Brain microvascular endothelial cell (primary cell): ENCODE results near the gene SSH2.

Source experiments
- DNase-seq: peaks from one replicate; pipeline ENCODE4 v3.0.0-alpha.2; 2020
- H3K27ac ChIP-seq: fragments of 250-450 bp; sonication (Bioruptor Pico); 2 replicates; pipeline ENCODE4 v1.5.1; 2020; ENCODE audit warnings: mild to moderate bottlenecking, moderate library complexity
- H3K27me3 ChIP-seq: fragments of 250-450 bp; sonication (Bioruptor Pico); replicated peaks from 2 replicates; pipeline ENCODE4 v1.5.1; 2020; ENCODE audit warnings: mild to moderate bottlenecking
- H3K36me3 ChIP-seq: fragments of 250-450 bp; sonication (Bioruptor Pico); replicated peaks from 2 replicates; pipeline ENCODE4 v1.5.1; 2020; ENCODE audit warnings: mild to moderate bottlenecking
- H3K4me3 ChIP-seq: 2 replicates; pipeline ENCODE4 v1.5.1; 2011; ENCODE audit warnings: low read depth, mild to moderate bottlenecking, control low read depth, low read length, moderate library complexity
- CTCF ChIP-seq: IDR thresholded peaks from 2 replicates; pipeline ENCODE4 v1.5.1; 2011; ENCODE audit warnings: low read depth, mild to moderate bottlenecking, moderate library complexity, low read length, control low read depth, inconsistent platforms; ENCODE audit errors: missing control alignments
- in situ Hi-C: cut with HindIII; loops from 2 replicates; pipeline ENCODE4 v1.10.0; 2017; ENCODE audit warnings: low sequenced_read_pairs, low pct_ligation_motif_present

The SSH2 gene

GRCh38 chr17:29617125-29617480 is 312.9 kb downstream of the SSH2 start:
- peak; percentile 87 for TF ChIP-seq CTCF
- Histone ChIP-seq H3K27ac (no peak overlapping the region), H3K27me3 (no peaks in the 10 kb centered on the region)

GRCh38 chr17:29616300-29617048 is 313.6 kb downstream of the SSH2 start:
- Histone ChIP-seq H3K4me3 (peak overlapping the region; percentile 40), H3K36me3 (no peaks in the 10 kb centered on the region), H3K27ac (no peak overlapping the region), H3K27me3 (no peaks in the 10 kb centered on the region)
- DNase-seq = no peak
- TF ChIP-seq CTCF = no peak
- in situ Hi-C loops = no loop called here

More at GRCh38 chr17:29617125-29617480, 312.9 kb downstream of the SSH2 start:
- in situ Hi-C loops = no loop called here
- peak overlapping the region; percentile 36 for H3K4me3 ChIP-seq
- no peaks in the 10 kb centered on the region for H3K36me3 ChIP-seq
- DNase-seq = peak; percentile 60

GRCh38 chr17:29615492-29616299 is 314.3 kb downstream of the SSH2 start:
- H3K4me3 ChIP-seq = peak overlapping the region; percentile 46
- no peaks in the 10 kb centered on the region for H3K36me3 ChIP-seq
- H3K27me3 ChIP-seq = no peaks in the 10 kb centered on the region
- no peak overlapping the region for H3K27ac ChIP-seq
- DNase-seq = peak; percentile 68
- TF ChIP-seq CTCF = no peak
- in situ Hi-C loops = no loop called here

DNA sequence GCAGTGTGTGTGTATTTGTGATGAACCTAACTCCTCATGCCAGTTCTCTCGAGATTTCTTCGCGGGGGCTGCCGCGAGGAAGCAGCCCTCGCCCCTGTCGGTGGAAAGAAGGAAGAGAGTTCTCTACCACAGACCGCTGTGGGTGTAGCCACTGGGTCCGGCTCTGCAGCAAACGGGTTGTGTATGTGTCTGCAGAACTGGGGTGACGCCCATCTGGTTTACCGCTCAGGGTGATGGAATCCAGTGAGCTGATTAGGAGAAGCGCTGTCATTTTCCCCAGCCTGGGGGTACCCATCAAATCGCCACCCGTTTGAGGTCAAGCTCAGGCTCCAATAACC is 315.0 kb downstream of the SSH2 start:
- no peaks in the 10 kb centered on the region for H3K27me3 ChIP-seq
- no peaks in the 10 kb centered on the region for H3K36me3 ChIP-seq
- no peak for DNase-seq
- H3K27ac ChIP-seq = no peak overlapping the region
- peak overlapping the region; percentile 46 for H3K4me3 ChIP-seq
- peak; percentile 22 for TF ChIP-seq CTCF
- in situ Hi-C loops = no loop called here

DNA sequence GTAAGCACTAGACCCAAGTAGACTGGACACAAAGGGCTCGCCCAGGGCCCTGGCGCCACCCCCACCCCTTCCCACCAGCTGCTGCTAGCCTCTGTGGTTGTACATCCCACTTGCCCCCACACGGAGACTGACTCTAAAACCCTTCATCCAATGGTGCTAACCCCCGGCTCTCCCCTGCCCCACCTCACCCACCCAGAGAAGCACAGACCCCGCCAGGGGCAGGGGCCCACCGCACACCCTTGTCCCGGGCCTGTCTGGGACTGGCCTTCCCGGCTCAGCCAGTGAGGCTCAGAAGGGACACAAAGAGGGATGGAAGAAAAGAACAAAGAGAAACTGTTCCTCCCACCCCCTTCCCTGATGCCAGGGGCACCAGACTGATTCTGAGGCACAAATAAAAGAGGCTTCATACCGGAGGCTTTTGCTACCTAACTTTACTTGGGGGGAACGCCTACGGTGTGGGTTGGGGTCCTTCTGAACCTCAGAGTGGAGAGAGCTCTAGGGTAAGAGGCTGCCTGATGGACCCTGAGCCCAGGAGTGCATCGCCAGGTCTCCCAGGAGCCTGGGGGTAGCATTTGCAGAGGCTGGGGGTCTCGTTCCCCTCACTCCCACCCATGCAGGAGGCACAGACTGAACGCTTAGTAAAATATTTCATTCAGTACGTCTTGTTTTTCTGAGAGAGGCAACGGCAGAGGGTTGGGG is 315.5 kb downstream of the SSH2 start:
- no peak for DNase-seq
- Histone ChIP-seq H3K4me3 (no peak overlapping the region), H3K27ac (no peak overlapping the region), H3K36me3 (no peaks in the 10 kb centered on the region), H3K27me3 (no peaks in the 10 kb centered on the region)
- in situ Hi-C loops = no loop called here
- TF ChIP-seq CTCF = no peak
